Activated effector memory CD4-positive, alpha-beta T cell treated with anti-CD3 and anti-CD28 coated beads, Interleukin-2, amount 50 U/mL, for 16 hours (primary cell): Measurements from ENCODE around the gene DGKI.

Source experiments
- DNase-seq: peaks from one replicate; pipeline ENCODE4 v3.0.0-alpha.2; 2020

Gene DGKI

GRCh38 chr7:137846827-137847567 lies at the start of gene DGKI:
Gene DGKI (minus strand): TSS chr7:137846974.
- no peak for DNase-seq

- no peak for DNase-seq
Observed at GRCh38 chr7:137895301-137896221, 48.8 kb upstream of the DGKI start.

GRCh38 chr7:137893143-137893742 lies 46.5 kb upstream of the DGKI start:
- DNase-seq: no peak

GRCh38 chr7:137891016-137891655 lies 44.4 kb upstream of the DGKI start:
- no peak for DNase-seq

- DNase-seq: no peak
Observed at GRCh38 chr7:137890449-137890921, 43.7 kb upstream of the DGKI start.

- no peak for DNase-seq
Observed at GRCh38 chr7:137888241-137888640, 41.5 kb upstream of the DGKI start.

- no peak for DNase-seq
Observed at GRCh38 chr7:137886746-137887145, 40.0 kb upstream of the DGKI start.

GRCh38 chr7:137886281-137886680 lies 39.5 kb upstream of the DGKI start:
- DNase-seq: no peak

- DNase-seq: no peak
Observed at GRCh38 chr7:137885678-137886077, 38.9 kb upstream of the DGKI start.

- no peak for DNase-seq
Observed at GRCh38 chr7:137882806-137883205, 36.0 kb upstream of the DGKI start.

- no peak for DNase-seq
Observed at GRCh38 chr7:137882261-137882668, 35.5 kb upstream of the DGKI start.

- DNase-seq: no peak
Observed at GRCh38 chr7:137881607-137882260, 35.0 kb upstream of the DGKI start.

- no peak for DNase-seq
Observed at GRCh38 chr7:137880432-137880831, 33.7 kb upstream of the DGKI start.

- DNase-seq: no peak
Observed at GRCh38 chr7:137879357-137880158, 32.8 kb upstream of the DGKI start.

GRCh38 chr7:137878333-137878961 lies 31.7 kb upstream of the DGKI start:
- DNase-seq: no peak

- DNase-seq: no peak
Observed at GRCh38 chr7:137877027-137877675, 30.4 kb upstream of the DGKI start.

GRCh38 chr7:137875746-137876145 lies 29.0 kb upstream of the DGKI start:
- DNase-seq: no peak

- no peak for DNase-seq
Observed at GRCh38 chr7:137873979-137874777, 27.4 kb upstream of the DGKI start.

- no peak for DNase-seq
Observed at GRCh38 chr7:137873524-137873923, 26.8 kb upstream of the DGKI start.
